K562 (cell line): Measurements from ENCODE around the gene BSPH1.

ENCODE experiments used
- CAMTA2 ChIP-seq: fragments of 250-450 bp; sonication (Bioruptor Pico); conservative IDR thresholded peaks from 2 replicates; pipeline ENCODE4 v1.5.1; 2022
- CTCF ChIP-seq, 3 experiments: IDR thresholded peaks in 2 of 3; conservative IDR thresholded peaks in 1 of 3; 2 replicates each; pipeline ENCODE4 v1.5.1; 2011 to 2012; ENCODE audit warnings: low read length in 3 of 3, mild to moderate bottlenecking in 3 of 3, control low read depth in 2 of 3, improper control_type of control experiment in 1 of 3, inconsistent platforms in 1 of 3, low read depth in 1 of 3, mixed read lengths in 1 of 3, moderate library complexity in 1 of 3; ENCODE audit not compliant: insufficient read depth in 2 of 3
- E2F1 ChIP-seq: sonication (generic); formaldehyde crosslinking; IDR thresholded peaks from 2 replicates; pipeline ENCODE4 v1.8.1; 2023; ENCODE audit warnings: mild to moderate bottlenecking, missing genetic modification reagents, moderate library complexity
- MAFF ChIP-seq: IDR thresholded peaks from 2 replicates; pipeline ENCODE4 v1.6.1; 2012; ENCODE audit warnings: low read length, improper control_type of control experiment
- MAFG ChIP-seq: fragments of 450-650 bp; conservative IDR thresholded peaks from 2 replicates; pipeline ENCODE4 v1.6.1; 2016; ENCODE audit warnings: missing genetic modification characterization, missing compliant biosample characterization
- SAFB ChIP-seq: fragments of 200-400 bp; formaldehyde crosslinking; IDR thresholded peaks from 2 replicates; pipeline ENCODE4 v1.6.1; 2017; ENCODE audit warnings: low read depth, low read length, borderline replicate concordance
- SIN3A ChIP-seq, 2 experiments: fragments of 150-350 bp in 1 of 2; IDR thresholded peaks; 2 replicates each; pipeline ENCODE4 v1.6.1; 2011 to 2016; ENCODE audit warnings: borderline replicate concordance in 2 of 2, low read depth in 2 of 2, low read length in 2 of 2, mild to moderate bottlenecking in 2 of 2, moderate library complexity in 2 of 2; ENCODE audit not compliant: control insufficient read depth in 1 of 2
- TCF7L2 ChIP-seq: fragments of 150-350 bp; IDR thresholded peaks from 2 replicates; pipeline ENCODE4 v1.6.1; 2016; ENCODE audit warnings: low read depth, mild to moderate bottlenecking, low read length, moderate library complexity
- TSHZ1 ChIP-seq: fragments of 250-450 bp; sonication (Bioruptor Pico); IDR thresholded peaks from 2 replicates; pipeline ENCODE4 v1.4.0; 2020; ENCODE audit warnings: mild to moderate bottlenecking, moderate library complexity
- ZBTB12 ChIP-seq: fragments of 250-450 bp; sonication (Bioruptor Pico); IDR thresholded peaks from 2 replicates; pipeline ENCODE4 v1.4.0; 2020
- ZBTB49 ChIP-seq: sonication (generic); formaldehyde crosslinking; IDR thresholded peaks from 2 replicates; pipeline ENCODE4 v1.8.0; 2022; ENCODE audit warnings: missing genetic modification reagents, mild to moderate bottlenecking, borderline replicate concordance

GRCh38 chr19:48020686-48021085 lies 28.7 kb upstream of the BSPH1 start:
- TF ChIP-seq ZBTB49 (no peak), CTCF (IDR thresholded peaks at IDR 0.05 in 2 of 3, conservative IDR thresholded peaks at IDR 0.05 in 1 of 3; ENCODE audit: insufficient read depth in 2 of 3, low read depth in 1 of 3, low read length in 3 of 3) (no peak), ZBTB12 (no peak), TSHZ1 (no peak), MAFG (tag) (no peak), SIN3A (IDR thresholded peaks at IDR 0.05; ENCODE audit: borderline replicate concordance in 2 of 2, control insufficient read depth in 1 of 2, low read depth in 2 of 2, low read length in 2 of 2) (no peak), CAMTA2 (CRISPR knock-in tag) (no peak), TCF7L2 (no peak), MAFF (no peak), E2F1 (CRISPR knock-in tag) (no peak), SAFB (no peak)
